ENCODE measurements around the gene ENO2.
"Not testable (repeated sequence)": the region's sequence is repeated elsewhere in the genome, so short reads cannot be mapped to it uniquely, and the experiment has no call there.

Gene ENO2

GRCh38 chr12:6886206-6886999, 28.0 kb upstream of the ENO2 start:
- DNase-seq (ENCODE audit: low read depth): not testable (repeated sequence)

- DNase-seq (ENCODE audit: low read depth): no peak
Measured at GRCh38 chr12:6887460-6887859, 26.9 kb upstream of the ENO2 start.

GRCh38 chr12:6888360-6888759, 26.0 kb upstream of the ENO2 start:
- no peak for DNase-seq (ENCODE audit: low read depth)

GRCh38 chr12:6888794-6889193, 25.6 kb upstream of the ENO2 start:
- DNase-seq (ENCODE audit: low read depth): not testable (repeated sequence)

GRCh38 chr12:6889775-6890573, 24.4 kb upstream of the ENO2 start:
- DNase-seq (ENCODE audit: low read depth): not testable (repeated sequence)

GRCh38 chr12:6890789-6891645, 23.4 kb upstream of the ENO2 start:
- DNase-seq (ENCODE audit: low read depth): peak; percentile 91

- no peak for DNase-seq (ENCODE audit: low read depth)
Measured at GRCh38 chr12:6891646-6892001, 22.8 kb upstream of the ENO2 start.

- not testable (repeated sequence) for DNase-seq (ENCODE audit: low read depth)
Measured at GRCh38 chr12:6892683-6893082, 21.7 kb upstream of the ENO2 start.

GRCh38 chr12:6894321-6894720, 20.1 kb upstream of the ENO2 start:
- DNase-seq (ENCODE audit: low read depth): no peak

- no peak for DNase-seq (ENCODE audit: low read depth)
Measured at GRCh38 chr12:6896846-6897435, 17.4 kb upstream of the ENO2 start.

- no peak for DNase-seq (ENCODE audit: low read depth)
Measured at GRCh38 chr12:6899427-6899826, 15.0 kb upstream of the ENO2 start.

GRCh38 chr12:6899837-6900519, 14.4 kb upstream of the ENO2 start:
- peak; percentile 53 for DNase-seq (ENCODE audit: low read depth)

- no peak for DNase-seq (ENCODE audit: low read depth)
Measured at GRCh38 chr12:6902448-6902847, 11.9 kb upstream of the ENO2 start.

- no peak for DNase-seq (ENCODE audit: low read depth)
Measured at GRCh38 chr12:6903722-6904121, 10.7 kb upstream of the ENO2 start.

GRCh38 chr12:6904280-6905276, 9.8 kb upstream of the ENO2 start, which contains the start of gene LRRC23:
Gene LRRC23, plus strand, starts transcription at chr12:6904822. Its CDS starts 812 bp downstream, at chr12:6905634.
- peak; percentile 95 for DNase-seq (ENCODE audit: low read depth)

GRCh38 chr12:6905414-6906040, 8.9 kb upstream of the ENO2 start:
- DNase-seq (ENCODE audit: low read depth): no peak

GRCh38 chr12:6908141-6908540, 6.2 kb upstream of the ENO2 start:
- DNase-seq (ENCODE audit: low read depth): not testable (repeated sequence)

- no peak for DNase-seq (ENCODE audit: low read depth)
Measured at GRCh38 chr12:6909421-6910145, 4.8 kb upstream of the ENO2 start.

Measured in stromal cell of bone marrow (primary cell).